ENCODE results near the gene GABRG3.
A peak's percentile ranks its signal among the peaks of the same experiment; 100 is the strongest.

Gene GABRG3

GRCh38 chr15:27054426-27054825, 83.4 kb downstream of the GABRG3 start:
- TF ChIP-seq REST (IDR thresholded peaks at IDR 0.05; ENCODE audit: insufficient replicate concordance, low read depth) (no peak), CTCF (IDR thresholded peaks at IDR 0.05; ENCODE audit: insufficient read depth, low read length) (no peak), SPI1 (IDR thresholded peaks at IDR 0.05; ENCODE audit: borderline replicate concordance, low read depth) (no peak), GABPA (IDR thresholded peaks at IDR 0.05; ENCODE audit: low read depth) (no peak), POLR2AphosphoS5 (IDR thresholded peaks at IDR 0.05; ENCODE audit: low read depth) (no peak)
- H3K4me3 ChIP-seq (replicated peaks; ENCODE audit: insufficient read depth, low read length), result no peak overlapping the region
- H3K27me3 ChIP-seq (ENCODE audit: insufficient read depth, poor library complexity, severe bottlenecking), result no peaks in the 10 kb centered on the region
- DNase-seq (ENCODE audit: low read depth in 1 of 2, low spot score in 1 of 2), result no peak
- H3K27ac ChIP-seq (replicated peaks), result no peak overlapping the region

GRCh38 chr15:27057904-27058645, 87.1 kb downstream of the GABRG3 start:
- TF ChIP-seq SPI1 (IDR thresholded peaks at IDR 0.05; ENCODE audit: borderline replicate concordance, low read depth), result no peak
- H3K27ac ChIP-seq (replicated peaks), result no peak overlapping the region
- no peak for DNase-seq (ENCODE audit: low read depth in 1 of 2, low spot score in 1 of 2)
- no peak overlapping the region for H3K4me3 ChIP-seq (replicated peaks; ENCODE audit: insufficient read depth, low read length)
- H3K27me3 ChIP-seq (ENCODE audit: insufficient read depth, poor library complexity, severe bottlenecking), result no peaks in the 10 kb centered on the region

DNA sequence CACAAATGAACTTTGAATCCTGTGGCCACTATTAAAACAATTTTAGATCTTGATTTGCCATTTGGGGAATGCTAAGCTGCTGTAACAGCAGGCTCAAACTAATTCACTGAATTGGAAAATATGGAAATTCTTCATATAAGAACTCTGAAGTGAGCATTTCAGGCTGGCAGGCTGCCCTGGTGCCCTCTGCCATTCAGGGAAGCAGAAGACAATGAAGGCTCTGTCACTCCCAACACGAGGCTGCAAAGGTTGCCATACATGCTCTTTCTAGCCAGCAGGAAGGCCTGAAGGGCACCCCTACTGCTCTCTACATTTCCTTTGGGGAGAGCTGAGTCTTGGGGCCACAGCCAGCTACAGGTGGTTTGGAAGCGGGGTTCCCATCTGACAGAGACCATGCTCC, 88.0 kb downstream of the GABRG3 start:
- H3K27ac ChIP-seq (replicated peaks), result no peak overlapping the region
- no peak for DNase-seq (ENCODE audit: low read depth in 1 of 2, low spot score in 1 of 2)
- TF ChIP-seq POLR2AphosphoS5 (IDR thresholded peaks at IDR 0.05; ENCODE audit: low read depth), result no peak
- no peak for TF ChIP-seq REST (IDR thresholded peaks at IDR 0.05; ENCODE audit: insufficient replicate concordance, low read depth)
- TF ChIP-seq SPI1 (IDR thresholded peaks at IDR 0.05; ENCODE audit: borderline replicate concordance, low read depth), result no peak
- no peak for TF ChIP-seq CTCF (IDR thresholded peaks at IDR 0.05; ENCODE audit: insufficient read depth, low read length)
- TF ChIP-seq GABPA (IDR thresholded peaks at IDR 0.05; ENCODE audit: low read depth), result no peak
- H3K27me3 ChIP-seq (ENCODE audit: insufficient read depth, poor library complexity, severe bottlenecking), result no peaks in the 10 kb centered on the region
- H3K4me3 ChIP-seq (replicated peaks; ENCODE audit: insufficient read depth, low read length), result no peak overlapping the region

DNA sequence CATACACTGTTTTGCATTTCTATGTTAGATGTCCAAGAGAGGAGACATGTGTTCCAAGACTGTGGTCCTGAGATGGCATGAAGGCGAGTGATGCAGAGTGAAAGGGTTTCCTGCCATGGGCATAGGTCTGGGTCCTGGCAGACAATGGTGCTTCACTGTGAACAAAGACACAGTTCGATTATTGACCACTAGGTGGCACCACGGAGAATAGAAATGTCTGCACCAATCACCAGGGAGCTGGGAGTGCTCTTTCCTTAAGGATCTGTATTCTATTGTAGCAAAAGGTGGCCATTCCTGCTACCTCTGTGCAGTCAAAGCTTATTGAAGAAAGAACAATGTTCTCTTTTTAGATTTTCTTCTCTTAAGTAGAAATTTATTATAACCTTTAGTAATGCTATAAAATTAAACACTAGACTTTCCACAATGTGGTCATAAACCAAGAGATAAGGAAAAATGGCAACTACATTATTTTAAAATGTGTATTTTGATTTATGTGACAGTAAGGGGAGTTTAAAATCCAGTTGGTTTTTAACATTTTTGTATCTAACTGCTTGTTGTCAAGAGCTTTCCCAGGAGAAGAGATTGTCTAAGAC, 88.7 kb downstream of the GABRG3 start:
- Histone ChIP-seq H3K27ac (replicated peaks) (no peak overlapping the region), H3K4me3 (replicated peaks; ENCODE audit: insufficient read depth, low read length) (no peak overlapping the region), H3K27me3 (ENCODE audit: insufficient read depth, poor library complexity, severe bottlenecking) (no peaks in the 10 kb centered on the region)
- TF ChIP-seq REST (IDR thresholded peaks at IDR 0.05; ENCODE audit: insufficient replicate concordance, low read depth), result no peak
- TF ChIP-seq CTCF (IDR thresholded peaks at IDR 0.05; ENCODE audit: insufficient read depth, low read length), result peak; percentile 46
- DNase-seq (ENCODE audit: low read depth in 1 of 2, low spot score in 1 of 2), result peak; percentile 25 to 46

Data from HL-60 (cell line).